ENCODE measurements around the gene EPC2. TPM values are rescaled to one million over a fixed set of nuclear protein-coding genes. Genes with fewer than 3 reads are reported as not detected.

Gene EPC2
- polyA plus RNA-seq, 1 of the 3 experiments (the other 2 are of a cell fraction): 8.8 TPM

GRCh38 chr2:148701039-148701438 lies 56.5 kb downstream of the EPC2 start (continued):
- TF ChIP-seq USF2 (IDR thresholded peaks at IDR 0.05; ENCODE audit: borderline replicate concordance, low read depth, low read length) (no peak), JUND (IDR thresholded peaks at IDR 0.05) (no peak), ELF1 (IDR thresholded peaks at IDR 0.05) (no peak), MXI1 (IDR thresholded peaks at IDR 0.05; ENCODE audit: low read depth, low read length) (no peak), SIN3A (IDR thresholded peaks at IDR 0.05; ENCODE audit: borderline replicate concordance, low read depth, low read length) (no peak), RFX5 (IDR thresholded peaks at IDR 0.05; ENCODE audit: low read length) (no peak)

GRCh38 chr2:148701877-148702276 lies 57.3 kb downstream of the EPC2 start:
- H3K9ac ChIP-seq: no peak overlapping the region
- H2AFZ ChIP-seq (ENCODE audit: low read depth): no peak overlapping the region
- peaks cover 14% of the 10 kb centered on the region for H4K20me1 ChIP-seq (ENCODE audit: insufficient read depth)
- H3K9me2 ChIP-seq: no peaks in the 10 kb centered on the region
- no peak for DNase-seq
- TF ChIP-seq IRF3 (IDR thresholded peaks at IDR 0.05; ENCODE audit: low read depth, low read length): no peak
- no peak for TF ChIP-seq FOXJ3 (CRISPR knock-in tag; IDR thresholded peaks at IDR 0.05)
- no peak for TF ChIP-seq TAF1 (IDR thresholded peaks at IDR 0.05; ENCODE audit: borderline replicate concordance, low read depth, low read length)
- no peak for TF ChIP-seq ZBTB33 (IDR thresholded peaks at IDR 0.05; ENCODE audit: borderline replicate concordance, low read depth)
- TF ChIP-seq RCOR1 (IDR thresholded peaks at IDR 0.05; ENCODE audit: low read length): no peak
- no peak for TF ChIP-seq TCF12 (IDR thresholded peaks at IDR 0.05)
- TF ChIP-seq ELF1 (IDR thresholded peaks at IDR 0.05): no peak
- no peak for TF ChIP-seq YY1 (IDR thresholded peaks at IDR 0.05; ENCODE audit: low read depth)
- TF ChIP-seq FOSL2 (IDR thresholded peaks at IDR 0.05; ENCODE audit: borderline replicate concordance, low read depth): no peak
- no peak for TF ChIP-seq NRF1 (IDR thresholded peaks at IDR 0.05; ENCODE audit: low read depth, low read length)
- no peak for TF ChIP-seq MAX (IDR thresholded peaks at IDR 0.05; ENCODE audit: low read depth)
- no peak for TF ChIP-seq RAD21 (IDR thresholded peaks at IDR 0.05; ENCODE audit: low read length)
- TF ChIP-seq RFX5 (IDR thresholded peaks at IDR 0.05; ENCODE audit: low read length): no peak
- no peak for TF ChIP-seq SMC3 (IDR thresholded peaks at IDR 0.05; ENCODE audit: low read depth, low read length)
- TF ChIP-seq CTCF (IDR thresholded peaks at IDR 0.05): no peak
- TF ChIP-seq CHD2 (IDR thresholded peaks at IDR 0.05; ENCODE audit: low read length, partially characterized antibody): no peak
- no peak for TF ChIP-seq SIN3A (IDR thresholded peaks at IDR 0.05; ENCODE audit: borderline replicate concordance, low read depth, low read length)
- TF ChIP-seq EP300 (IDR thresholded peaks at IDR 0.05; ENCODE audit: borderline replicate concordance in 1 of 2, low read depth in 1 of 2, low read length in 1 of 2): no peak
- TF ChIP-seq USF1 (IDR thresholded peaks at IDR 0.05; ENCODE audit: borderline replicate concordance, low read depth): no peak
- no peak overlapping the region for H3K27ac ChIP-seq (ENCODE audit: low read depth in 2 of 2, low read length in 1 of 2)
- no peak overlapping the region for H3K4me3 ChIP-seq (ENCODE audit: low read depth in 2 of 2, low read length in 1 of 2)
- H3K4me2 ChIP-seq: no peak overlapping the region
- no peaks in the 10 kb centered on the region for H3K27me3 ChIP-seq (ENCODE audit: insufficient read depth)
- ChIA-PET POLR2A (no interaction called here), CTCF (interaction anchor here (0.9 kb wide), 1 partner anchor 11 kb away, joined by 3 read pairs; no protein-coding TSS in a partner anchor)
- peaks cover 4 to 57% of the 10 kb centered on the region in 2 experiments for H3K36me3 ChIP-seq (replicated peaks in 1 of 2; ENCODE audit: control insufficient read depth in 1 of 2, insufficient read depth in 2 of 2, low read length in 1 of 2)
- H3F3A ChIP-seq (replicated peaks; ENCODE audit: insufficient read depth): peaks cover 22% of the 10 kb centered on the region
- peaks cover 25% of the 10 kb centered on the region; the same call in 1 of the 2 replicates for H3K9me3 ChIP-seq
- no peaks in the 10 kb centered on the region; a peak in 1 of 4 replicates for H3K4me1 ChIP-seq (ENCODE audit: control insufficient read depth in 1 of 2, insufficient read depth in 2 of 2, low read depth in 1 of 2, low read length in 1 of 2)
- peaks cover 55% of the 10 kb centered on the region for H3K79me2 ChIP-seq (ENCODE audit: insufficient read depth)
